IMR-90 (cell line): ENCODE results near the gene DKK3.

Experiments
- BHLHE40 ChIP-seq: fragments of 150-350 bp; IDR thresholded peaks from 2 replicates; pipeline ENCODE4 v1.6.1; 2016; ENCODE audit warnings: mild to moderate bottlenecking, low read depth, low read length
- CEBPB ChIP-seq: IDR thresholded peaks from 2 replicates; pipeline ENCODE4 v1.6.1; 2012; ENCODE audit warnings: low read depth, low read length, improper control_type of control experiment
- CHD1 ChIP-seq: IDR thresholded peaks from 2 replicates; pipeline ENCODE4 v1.6.1; 2012; ENCODE audit warnings: low read depth, low read length, improper control_type of control experiment
- FOS ChIP-seq: fragments of 150-350 bp; IDR thresholded peaks from 2 replicates; pipeline ENCODE4 v1.6.1; 2016; ENCODE audit warnings: low read depth, low read length
- MAFK ChIP-seq: IDR thresholded peaks from 2 replicates; pipeline ENCODE4 v1.6.1; 2012; ENCODE audit warnings: low read depth, low read length, improper control_type of control experiment
- MAZ ChIP-seq: IDR thresholded peaks from 2 replicates; pipeline ENCODE4 v1.6.1; 2012; ENCODE audit warnings: low read depth, mild to moderate bottlenecking, low read length, improper control_type of control experiment, moderate library complexity, borderline replicate concordance
- MXI1 ChIP-seq: IDR thresholded peaks from 2 replicates; pipeline ENCODE4 v1.6.1; 2012; ENCODE audit warnings: low read depth, mild to moderate bottlenecking, low read length, moderate library complexity, borderline replicate concordance
- NFE2L2 ChIP-seq: fragments of 150-350 bp; IDR thresholded peaks from 2 replicates; pipeline ENCODE4 v1.6.1; 2016; ENCODE audit warnings: low read depth, mild to moderate bottlenecking, low read length
- POLR2A ChIP-seq: IDR thresholded peaks from 2 replicates; pipeline ENCODE4 v1.6.1; 2012; ENCODE audit warnings: mild to moderate bottlenecking, low read depth, low read length
- RAD21 ChIP-seq: IDR thresholded peaks from 2 replicates; pipeline ENCODE4 v1.6.1; 2012; ENCODE audit warnings: low read length, improper control_type of control experiment
- RCOR1 ChIP-seq: IDR thresholded peaks from 2 replicates; pipeline ENCODE4 v1.6.1; 2012; ENCODE audit warnings: mild to moderate bottlenecking, low read length, improper control_type of control experiment; ENCODE audit not compliant: insufficient replicate concordance
- RFX5 ChIP-seq: IDR thresholded peaks from 2 replicates; pipeline ENCODE4 v1.8.0; 2012; ENCODE audit warnings: low read depth, mild to moderate bottlenecking, low read length, moderate library complexity
- TF ChIP-seq, protein P1 (sequence below): conservative IDR thresholded peaks from 2 replicates; pipeline ENCODE4 v1.5.1; 2012; ENCODE audit warnings: mild to moderate bottlenecking, low read depth, low read length, improper control_type of control experiment
- TF ChIP-seq, protein P2 (sequence below): fragments of 150-350 bp; IDR thresholded peaks from 2 replicates; pipeline ENCODE4 v1.6.1; 2017; ENCODE audit warnings: mild to moderate bottlenecking, antibody characterized with exemption, low read length, low read depth

DNA sequence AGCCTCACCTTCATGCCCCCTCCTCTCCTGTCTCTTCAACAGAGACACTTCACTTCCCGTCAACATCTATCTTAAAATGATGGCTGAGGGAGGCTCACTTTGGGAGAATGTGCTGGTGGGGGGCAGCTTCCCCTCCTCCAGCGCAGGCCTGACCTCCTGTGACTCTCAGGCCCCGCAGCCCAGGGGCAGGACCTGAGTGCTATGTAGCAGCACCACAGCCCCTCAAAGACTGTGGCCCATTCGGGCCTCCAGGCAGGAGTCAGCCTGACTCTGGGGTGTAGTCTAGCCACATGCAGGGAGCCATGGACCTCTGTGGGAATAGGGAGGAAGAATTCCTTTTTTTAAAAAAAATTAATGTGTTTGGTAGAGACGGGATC is 43.7 kb downstream of the DKK3 start:
- TF ChIP-seq, protein P1, sequence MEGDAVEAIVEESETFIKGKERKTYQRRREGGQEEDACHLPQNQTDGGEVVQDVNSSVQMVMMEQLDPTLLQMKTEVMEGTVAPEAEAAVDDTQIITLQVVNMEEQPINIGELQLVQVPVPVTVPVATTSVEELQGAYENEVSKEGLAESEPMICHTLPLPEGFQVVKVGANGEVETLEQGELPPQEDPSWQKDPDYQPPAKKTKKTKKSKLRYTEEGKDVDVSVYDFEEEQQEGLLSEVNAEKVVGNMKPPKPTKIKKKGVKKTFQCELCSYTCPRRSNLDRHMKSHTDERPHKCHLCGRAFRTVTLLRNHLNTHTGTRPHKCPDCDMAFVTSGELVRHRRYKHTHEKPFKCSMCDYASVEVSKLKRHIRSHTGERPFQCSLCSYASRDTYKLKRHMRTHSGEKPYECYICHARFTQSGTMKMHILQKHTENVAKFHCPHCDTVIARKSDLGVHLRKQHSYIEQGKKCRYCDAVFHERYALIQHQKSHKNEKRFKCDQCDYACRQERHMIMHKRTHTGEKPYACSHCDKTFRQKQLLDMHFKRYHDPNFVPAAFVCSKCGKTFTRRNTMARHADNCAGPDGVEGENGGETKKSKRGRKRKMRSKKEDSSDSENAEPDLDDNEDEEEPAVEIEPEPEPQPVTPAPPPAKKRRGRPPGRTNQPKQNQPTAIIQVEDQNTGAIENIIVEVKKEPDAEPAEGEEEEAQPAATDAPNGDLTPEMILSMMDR: no peak
- TF ChIP-seq CEBPB (no peak), POLR2A (no peak), MAFK (no peak), RCOR1 (no peak), BHLHE40 (no peak), NFE2L2 (no peak), RAD21 (no peak), RFX5 (no peak), FOS (no peak), MAZ (no peak), CHD1 (no peak), MXI1 (no peak)
- TF ChIP-seq, protein P2, sequence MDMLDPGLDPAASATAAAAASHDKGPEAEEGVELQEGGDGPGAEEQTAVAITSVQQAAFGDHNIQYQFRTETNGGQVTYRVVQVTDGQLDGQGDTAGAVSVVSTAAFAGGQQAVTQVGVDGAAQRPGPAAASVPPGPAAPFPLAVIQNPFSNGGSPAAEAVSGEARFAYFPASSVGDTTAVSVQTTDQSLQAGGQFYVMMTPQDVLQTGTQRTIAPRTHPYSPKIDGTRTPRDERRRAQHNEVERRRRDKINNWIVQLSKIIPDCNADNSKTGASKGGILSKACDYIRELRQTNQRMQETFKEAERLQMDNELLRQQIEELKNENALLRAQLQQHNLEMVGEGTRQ: no peak
